ENCODE results near the gene IGSF9B.

DNA sequence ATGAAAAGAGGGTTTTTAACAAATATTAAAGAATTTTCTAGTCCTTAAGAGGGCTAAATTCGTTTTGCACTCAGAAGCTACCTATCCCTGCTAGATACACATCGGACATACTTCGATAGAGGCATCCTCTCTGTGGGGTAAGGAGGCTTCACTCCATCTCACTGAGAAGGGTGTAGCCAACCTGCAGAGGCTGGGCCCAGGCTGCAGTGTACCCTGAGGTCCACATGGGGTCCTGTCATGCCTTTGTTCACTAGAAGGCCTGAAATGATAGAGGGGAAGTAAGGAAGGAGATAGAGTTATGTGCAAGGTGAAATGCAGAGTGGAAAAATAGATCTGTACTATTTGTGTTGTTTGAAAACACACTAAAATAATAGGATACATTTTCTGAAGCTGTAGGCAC, 45.6 kb downstream of the IGSF9B start:
- TF ChIP-seq POLR2A (IDR thresholded peaks at IDR 0.05; ENCODE audit: low read depth, low read length) = no peak
- TF ChIP-seq POLR2AphosphoS5 (IDR thresholded peaks at IDR 0.05; ENCODE audit: low read depth, low read length) = no peak
- no peak for TF ChIP-seq TAF1 (IDR thresholded peaks at IDR 0.05; ENCODE audit: low read depth, low read length)
- no peak for TF ChIP-seq PAX5 (IDR thresholded peaks at IDR 0.05; ENCODE audit: insufficient read depth, low read length, severe bottlenecking)

Measured in GM12891 (cell line).